ENCODE data around the gene CYFIP1.

Gene CYFIP1

GRCh38 chr15:22956978-22957260, 23.2 kb downstream of the CYFIP1 start:
- no peak for TF ChIP-seq MAX (IDR thresholded peaks at IDR 0.05; ENCODE audit: low read depth, low read length)
- DNase-seq (ENCODE audit: low read depth) = peak; percentile 79
- H3K4me3 ChIP-seq (ENCODE audit: low read depth, low read length) = no peak overlapping the region

- no peak for TF ChIP-seq MYC (IDR thresholded peaks at IDR 0.05; ENCODE audit: low read depth, low read length)
- no peak for TF ChIP-seq POLR2A (IDR thresholded peaks at IDR 0.05; ENCODE audit: extremely low read depth, insufficient read length)
- TF ChIP-seq CTCF (IDR thresholded peaks at IDR 0.05; ENCODE audit: low read depth, low read length) = no peak
- TF ChIP-seq MAX (IDR thresholded peaks at IDR 0.05; ENCODE audit: low read depth, low read length) = no peak
- DNase-seq (ENCODE audit: low read depth) = peak; percentile 19
- no peak overlapping the region for H3K4me3 ChIP-seq (ENCODE audit: low read depth, low read length)
These were observed 23.8 kb downstream of the CYFIP1 start for GRCh38 chr15:22956257-22956977.

- TF ChIP-seq CTCF (IDR thresholded peaks at IDR 0.05; ENCODE audit: low read depth, low read length) (no peak), MAX (IDR thresholded peaks at IDR 0.05; ENCODE audit: low read depth, low read length) (no peak), MYC (IDR thresholded peaks at IDR 0.05; ENCODE audit: low read depth, low read length) (no peak), POLR2A (IDR thresholded peaks at IDR 0.05; ENCODE audit: extremely low read depth, insufficient read length) (no peak)
- peak; percentile 22 for DNase-seq (ENCODE audit: low read depth)
- H3K4me3 ChIP-seq (ENCODE audit: low read depth, low read length) = no peak overlapping the region
These were observed 24.5 kb downstream of the CYFIP1 start for GRCh38 chr15:22955544-22956119.

- no peak for DNase-seq (ENCODE audit: low read depth)
- no peak overlapping the region for H3K4me3 ChIP-seq (ENCODE audit: low read depth, low read length)
These were observed 25.2 kb downstream of the CYFIP1 start for GRCh38 chr15:22954798-22955543.

GRCh38 chr15:22954326-22954725, 25.8 kb downstream of the CYFIP1 start:
- DNase-seq (ENCODE audit: low read depth) = no peak
- no peak overlapping the region for H3K4me3 ChIP-seq (ENCODE audit: low read depth, low read length)
- TF ChIP-seq CTCF (IDR thresholded peaks at IDR 0.05; ENCODE audit: low read depth, low read length) (no peak), MAX (IDR thresholded peaks at IDR 0.05; ENCODE audit: low read depth, low read length) (no peak), MYC (IDR thresholded peaks at IDR 0.05; ENCODE audit: low read depth, low read length) (no peak)

More at GRCh38 chr15:22954798-22955543, 25.2 kb downstream of the CYFIP1 start:
- no peak for TF ChIP-seq CTCF (IDR thresholded peaks at IDR 0.05; ENCODE audit: low read depth, low read length)
- TF ChIP-seq POLR2A (IDR thresholded peaks at IDR 0.05; ENCODE audit: extremely low read depth, insufficient read length) = no peak
- TF ChIP-seq MYC (IDR thresholded peaks at IDR 0.05; ENCODE audit: low read depth, low read length) = no peak
- TF ChIP-seq MAX (IDR thresholded peaks at IDR 0.05; ENCODE audit: low read depth, low read length) = no peak

Measured in NB4 (cell line).